ENCODE data around the gene ZNF396. TPM values are rescaled to one million over a fixed set of nuclear protein-coding genes. Genes with fewer than 3 reads are reported as not detected.

The ZNF396 gene
- polyA plus RNA-seq, 4 donors = 1.1 to 2.8 (median 2.3) TPM

- peaks cover 2 to 26% (median 3%) of the 10 kb centered on the region in 3 donors for H3K4me1 ChIP-seq (ENCODE audit: control insufficient read depth in 3 of 3, insufficient read depth in 2 of 3, low read depth in 1 of 3, low read length in 2 of 3)
- DNase-seq (no peak), FAIRE-seq (no peak)
- H3K36me3 ChIP-seq (ENCODE audit: control insufficient read depth in 3 of 3, insufficient read depth in 2 of 3, low read depth in 1 of 3, low read length in 3 of 3) = no peaks in the 10 kb centered on the region
- 88 to 94% (median 93%) methylated on average over 4 of the region's 4 CpGs for WGBS, 3 donors
- no peaks in the 10 kb centered on the region for H3K27me3 ChIP-seq (ENCODE audit: control insufficient read depth in 3 of 3, insufficient read depth in 3 of 3, low read length in 3 of 3)
- H3K4me3 ChIP-seq (ENCODE audit: low read depth in 1 of 3, low read length in 3 of 3) = no peak overlapping the region
- peaks cover 0 to 3% of the 10 kb centered on the region in 2 donors for H3K9me3 ChIP-seq (ENCODE audit: control insufficient read depth in 2 of 2, insufficient read depth in 1 of 2, low read depth in 1 of 2, low read length in 1 of 2)
- no peak overlapping the region for H3K27ac ChIP-seq (ENCODE audit: low read depth in 1 of 3, low read length in 2 of 3)
Measured at GRCh38 chr18:35411625-35412351, 34.7 kb upstream of the ZNF396 start.

GRCh38 chr18:35410561-35410960 is 33.4 kb upstream of the ZNF396 start:
- FAIRE-seq = no peak
- DNase-seq = no peak
- Histone ChIP-seq H3K27ac (ENCODE audit: low read depth in 1 of 3, low read length in 2 of 3) (no peak overlapping the region), H3K4me1 (ENCODE audit: control insufficient read depth in 3 of 3, insufficient read depth in 2 of 3, low read depth in 1 of 3, low read length in 2 of 3) (peaks cover 2 to 26% (median 3%) of the 10 kb centered on the region in 3 donors), H3K27me3 (ENCODE audit: control insufficient read depth in 3 of 3, insufficient read depth in 3 of 3, low read length in 3 of 3) (no peaks in the 10 kb centered on the region), H3K9me3 (ENCODE audit: control insufficient read depth in 2 of 2, insufficient read depth in 1 of 2, low read depth in 1 of 2, low read length in 1 of 2) (peaks cover 0 to 3% of the 10 kb centered on the region in 2 donors), H3K4me3 (ENCODE audit: low read depth in 1 of 3, low read length in 3 of 3) (no peak overlapping the region), H3K36me3 (ENCODE audit: control insufficient read depth in 3 of 3, insufficient read depth in 2 of 3, low read depth in 1 of 3, low read length in 3 of 3) (no peaks in the 10 kb centered on the region)
- WGBS, 3 donors = 76 to 84% (median 81%) methylated on average over 7 of the region's 7 CpGs

GRCh38 chr18:35409911-35410310 is 32.8 kb upstream of the ZNF396 start:
- no peak overlapping the region for H3K27ac ChIP-seq (ENCODE audit: low read depth in 1 of 3, low read length in 2 of 3)
- FAIRE-seq (no peak), DNase-seq (peak; percentile 49 to 58)
- H3K4me1 ChIP-seq (ENCODE audit: control insufficient read depth in 3 of 3, insufficient read depth in 2 of 3, low read depth in 1 of 3, low read length in 2 of 3) = peaks cover 2 to 26% (median 3%) of the 10 kb centered on the region in 3 donors
- peaks cover 0 to 3% of the 10 kb centered on the region in 2 donors for H3K9me3 ChIP-seq (ENCODE audit: control insufficient read depth in 2 of 2, insufficient read depth in 1 of 2, low read depth in 1 of 2, low read length in 1 of 2)
- no peaks in the 10 kb centered on the region for H3K27me3 ChIP-seq (ENCODE audit: control insufficient read depth in 3 of 3, insufficient read depth in 3 of 3, low read length in 3 of 3)
- H3K36me3 ChIP-seq (ENCODE audit: control insufficient read depth in 3 of 3, insufficient read depth in 2 of 3, low read depth in 1 of 3, low read length in 3 of 3) = no peaks in the 10 kb centered on the region
- H3K4me3 ChIP-seq (ENCODE audit: low read depth in 1 of 3, low read length in 3 of 3) = no peak overlapping the region
- WGBS, 3 donors = 62 to 71% (median 69%) methylated on average over 3 of the region's 3 CpGs

- Histone ChIP-seq H3K9me3 (ENCODE audit: control insufficient read depth in 2 of 2, insufficient read depth in 1 of 2, low read depth in 1 of 2, low read length in 1 of 2) (peaks cover 0 to 3% of the 10 kb centered on the region in 2 donors), H3K4me3 (ENCODE audit: low read depth in 1 of 3, low read length in 3 of 3) (no peak overlapping the region), H3K27me3 (ENCODE audit: control insufficient read depth in 3 of 3, insufficient read depth in 3 of 3, low read length in 3 of 3) (no peaks in the 10 kb centered on the region), H3K27ac (ENCODE audit: low read depth in 1 of 3, low read length in 2 of 3) (peak overlapping the region in 1 of 3 donors; percentile 59), H3K4me1 (ENCODE audit: control insufficient read depth in 3 of 3, insufficient read depth in 2 of 3, low read depth in 1 of 3, low read length in 2 of 3) (peaks cover 2 to 26% (median 3%) of the 10 kb centered on the region in 3 donors), H3K36me3 (ENCODE audit: control insufficient read depth in 3 of 3, insufficient read depth in 2 of 3, low read depth in 1 of 3, low read length in 3 of 3) (no peaks in the 10 kb centered on the region)
- WGBS, 3 donors = 16 to 81% (median 42%) methylated on average over 5 of the region's 5 CpGs
- DNase-seq (peak; percentile 29 to 82), FAIRE-seq (no peak)
Measured at GRCh38 chr18:35408843-35409261, 31.7 kb upstream of the ZNF396 start.

- peak; percentile 10 for FAIRE-seq
- 33 to 35% (median 35%) methylated on average over 5 of the region's 5 CpGs for WGBS, 3 donors
Measured at GRCh38 chr18:35407871-35408481, 30.8 kb upstream of the ZNF396 start.

GRCh38 chr18:35406666-35407065 is 29.5 kb upstream of the ZNF396 start:
- FAIRE-seq = no peak
- 45 to 69% (median 56%) methylated on average over 6 of the region's 6 CpGs for WGBS, 3 donors
- Histone ChIP-seq H3K4me3 (ENCODE audit: low read depth in 1 of 3, low read length in 3 of 3) (no peak overlapping the region), H3K36me3 (ENCODE audit: control insufficient read depth in 3 of 3, insufficient read depth in 2 of 3, low read depth in 1 of 3, low read length in 3 of 3) (no peaks in the 10 kb centered on the region), H3K9me3 (ENCODE audit: control insufficient read depth in 2 of 2, insufficient read depth in 1 of 2, low read depth in 1 of 2, low read length in 1 of 2) (peaks cover 0 to 3% of the 10 kb centered on the region in 2 donors), H3K4me1 (ENCODE audit: control insufficient read depth in 3 of 3, insufficient read depth in 2 of 3, low read depth in 1 of 3, low read length in 2 of 3) (peaks cover 0 to 24% (median 2%) of the 10 kb centered on the region in 3 donors), H3K27me3 (ENCODE audit: control insufficient read depth in 3 of 3, insufficient read depth in 3 of 3, low read length in 3 of 3) (no peaks in the 10 kb centered on the region), H3K27ac (ENCODE audit: low read depth in 1 of 3, low read length in 2 of 3) (no peak overlapping the region)
- peak; percentile 35 to 74 for DNase-seq

More at GRCh38 chr18:35407871-35408481, 30.8 kb upstream of the ZNF396 start:
- Histone ChIP-seq H3K27ac (ENCODE audit: low read depth in 1 of 3, low read length in 2 of 3) (no peak overlapping the region), H3K36me3 (ENCODE audit: control insufficient read depth in 3 of 3, insufficient read depth in 2 of 3, low read depth in 1 of 3, low read length in 3 of 3) (no peaks in the 10 kb centered on the region), H3K4me3 (ENCODE audit: low read depth in 1 of 3, low read length in 3 of 3) (no peak overlapping the region), H3K4me1 (ENCODE audit: control insufficient read depth in 3 of 3, insufficient read depth in 2 of 3, low read depth in 1 of 3, low read length in 2 of 3) (peaks cover 2 to 26% (median 3%) of the 10 kb centered on the region in 3 donors), H3K27me3 (ENCODE audit: control insufficient read depth in 3 of 3, insufficient read depth in 3 of 3, low read length in 3 of 3) (no peaks in the 10 kb centered on the region), H3K9me3 (ENCODE audit: control insufficient read depth in 2 of 2, insufficient read depth in 1 of 2, low read depth in 1 of 2, low read length in 1 of 2) (peaks cover 0 to 3% of the 10 kb centered on the region in 2 donors)
- DNase-seq = peak; percentile 85 to 86

- DNase-seq (no peak), FAIRE-seq (no peak)
- Histone ChIP-seq H3K27me3 (ENCODE audit: control insufficient read depth in 3 of 3, insufficient read depth in 3 of 3, low read length in 3 of 3) (no peaks in the 10 kb centered on the region), H3K27ac (ENCODE audit: low read depth in 1 of 3, low read length in 2 of 3) (no peak overlapping the region), H3K4me3 (ENCODE audit: low read depth in 1 of 3, low read length in 3 of 3) (no peak overlapping the region), H3K9me3 (ENCODE audit: control insufficient read depth in 2 of 2, insufficient read depth in 1 of 2, low read depth in 1 of 2, low read length in 1 of 2) (no peaks in the 10 kb centered on the region), H3K36me3 (ENCODE audit: control insufficient read depth in 3 of 3, insufficient read depth in 2 of 3, low read depth in 1 of 3, low read length in 3 of 3) (no peaks in the 10 kb centered on the region), H3K4me1 (ENCODE audit: control insufficient read depth in 3 of 3, insufficient read depth in 2 of 3, low read depth in 1 of 3, low read length in 2 of 3) (no peaks in the 10 kb centered on the region)
- WGBS, 3 donors = 88 to 98% (median 92%) methylated on average over 2 of the region's 2 CpGs
Measured at GRCh38 chr18:35397976-35398375, 20.8 kb upstream of the ZNF396 start.

- H3K4me3 ChIP-seq (ENCODE audit: low read depth in 1 of 3, low read length in 3 of 3) = no peak overlapping the region
- FAIRE-seq (no peak), DNase-seq (no peak)
- no peaks in the 10 kb centered on the region for H3K36me3 ChIP-seq (ENCODE audit: control insufficient read depth in 3 of 3, insufficient read depth in 2 of 3, low read depth in 1 of 3, low read length in 3 of 3)
- no peaks in the 10 kb centered on the region for H3K4me1 ChIP-seq (ENCODE audit: control insufficient read depth in 3 of 3, insufficient read depth in 2 of 3, low read depth in 1 of 3, low read length in 2 of 3)
- no peak overlapping the region for H3K27ac ChIP-seq (ENCODE audit: low read depth in 1 of 3, low read length in 2 of 3)
- H3K27me3 ChIP-seq (ENCODE audit: control insufficient read depth in 3 of 3, insufficient read depth in 3 of 3, low read length in 3 of 3) = peaks cover 0 to 4% (median 3%) of the 10 kb centered on the region in 3 donors
- peaks cover 0 to 3% of the 10 kb centered on the region in 2 donors for H3K9me3 ChIP-seq (ENCODE audit: control insufficient read depth in 2 of 2, insufficient read depth in 1 of 2, low read depth in 1 of 2, low read length in 1 of 2)
Measured at GRCh38 chr18:35393716-35394115, 16.6 kb upstream of the ZNF396 start.

All from small intestine (tissue), 7 donors.